ENCODE results near the gene TENM3.

The TENM3 gene

GRCh38 chr4:182846036-182846435, 602.8 kb downstream of the TENM3 start:
- Histone ChIP-seq H3K4me2 (ENCODE audit: insufficient read depth, low read length) (no peak overlapping the region), H2AFZ (ENCODE audit: low read depth, low read length) (no peak overlapping the region), H3K79me2 (ENCODE audit: insufficient read depth, low read length) (no peaks in the 10 kb centered on the region), H3K36me3 (ENCODE audit: insufficient read depth, low read length) (no peaks in the 10 kb centered on the region), H3K9ac (ENCODE audit: low read depth, low read length) (no peak overlapping the region), H3K4me3 (ENCODE audit: low read depth in 1 of 2, low read length in 2 of 2) (no peak overlapping the region), H3K9me3 (ENCODE audit: insufficient read depth, low read length, severe bottlenecking) (no peaks in the 10 kb centered on the region), H3K27ac (ENCODE audit: low read length) (no peak overlapping the region), H3K4me1 (ENCODE audit: insufficient read depth, low read length) (no peaks in the 10 kb centered on the region), H3K27me3 (ENCODE audit: insufficient read depth, low read length, poor library complexity) (no peaks in the 10 kb centered on the region), H4K20me1 (ENCODE audit: insufficient read depth, low read length) (no peaks in the 10 kb centered on the region)
- DNase-seq (no peak), ATAC-seq (ENCODE audit: insufficient read depth, low read depth) (no peak)
- TF ChIP-seq EZH2 (IDR thresholded peaks at IDR 0.05; ENCODE audit: borderline replicate concordance, low read depth, low read length, severe bottlenecking) = no peak
- TF ChIP-seq CTCF (IDR thresholded peaks at IDR 0.05; ENCODE audit: borderline replicate concordance, extremely low read depth, low read length, poor library complexity, severe bottlenecking) = no peak

DNA sequence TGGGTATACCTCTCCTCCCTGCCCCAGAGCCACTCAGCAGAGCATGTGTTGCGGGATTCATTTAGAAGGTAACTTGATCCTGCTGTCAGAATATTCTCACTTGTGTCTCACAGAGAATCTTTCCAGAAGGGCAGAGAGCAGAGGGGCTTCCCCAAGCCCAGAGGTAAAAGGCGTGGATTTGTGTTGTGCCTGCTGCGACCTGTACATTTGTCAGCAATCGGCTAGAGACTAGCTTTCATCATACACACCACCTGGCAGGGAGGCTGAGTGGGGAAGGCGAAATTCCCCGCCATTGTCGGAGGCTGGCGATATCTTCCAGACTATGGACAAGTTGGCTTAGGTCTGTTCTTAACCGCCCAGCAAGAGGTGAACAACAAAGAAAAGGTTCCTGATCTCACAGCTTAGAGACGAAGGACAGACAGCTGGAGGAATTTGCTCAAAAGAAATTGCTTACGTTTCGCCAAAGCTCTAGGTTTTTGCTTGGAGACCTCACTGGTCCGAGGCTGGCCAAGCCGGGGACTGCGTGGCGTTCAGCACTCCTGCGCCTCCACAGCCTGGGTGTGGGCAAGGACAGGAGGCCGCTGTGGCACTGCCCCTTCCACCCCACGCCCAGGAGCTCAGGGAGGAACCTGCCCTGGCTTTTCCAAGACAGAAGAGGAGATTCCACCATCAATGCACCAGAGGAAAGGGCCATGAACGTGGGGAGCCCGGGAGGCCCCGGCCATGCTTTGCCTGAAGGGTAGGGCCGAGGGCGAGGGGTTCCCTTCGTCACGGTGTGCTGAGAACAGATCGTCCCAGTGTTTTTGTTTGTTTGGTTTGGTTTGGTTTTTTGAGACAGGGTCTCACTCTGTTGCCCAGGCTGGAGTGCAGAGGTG, 604.6 kb downstream of the TENM3 start:
- ATAC-seq (ENCODE audit: insufficient read depth, low read depth) (no peak), DNase-seq (no peak)
- no peak for TF ChIP-seq CTCF (IDR thresholded peaks at IDR 0.05; ENCODE audit: borderline replicate concordance, extremely low read depth, low read length, poor library complexity, severe bottlenecking)
- Histone ChIP-seq H3K36me3 (ENCODE audit: insufficient read depth, low read length) (no peaks in the 10 kb centered on the region), H3K27me3 (ENCODE audit: insufficient read depth, low read length, poor library complexity) (no peaks in the 10 kb centered on the region), H3K9ac (ENCODE audit: low read depth, low read length) (no peak overlapping the region), H3K27ac (ENCODE audit: low read length) (no peak overlapping the region), H3K9me3 (ENCODE audit: insufficient read depth, low read length, severe bottlenecking) (no peaks in the 10 kb centered on the region), H2AFZ (ENCODE audit: low read depth, low read length) (no peak overlapping the region), H3K4me2 (ENCODE audit: insufficient read depth, low read length) (no peak overlapping the region), H3K4me1 (ENCODE audit: insufficient read depth, low read length) (no peaks in the 10 kb centered on the region), H3K4me3 (ENCODE audit: low read depth in 1 of 2, low read length in 2 of 2) (no peak overlapping the region), H3K79me2 (ENCODE audit: insufficient read depth, low read length) (no peaks in the 10 kb centered on the region), H4K20me1 (ENCODE audit: insufficient read depth, low read length) (no peaks in the 10 kb centered on the region)

GRCh38 chr4:182848685-182849084, 605.5 kb downstream of the TENM3 start:
- no peak overlapping the region for H2AFZ ChIP-seq (ENCODE audit: low read depth, low read length)
- no peaks in the 10 kb centered on the region for H4K20me1 ChIP-seq (ENCODE audit: insufficient read depth, low read length)
- H3K27me3 ChIP-seq (ENCODE audit: insufficient read depth, low read length, poor library complexity) = no peaks in the 10 kb centered on the region
- ATAC-seq (ENCODE audit: insufficient read depth, low read depth) = no peak
- no peaks in the 10 kb centered on the region for H3K36me3 ChIP-seq (ENCODE audit: insufficient read depth, low read length)
- DNase-seq = no peak
- H3K27ac ChIP-seq (ENCODE audit: low read length) = no peak overlapping the region
- no peaks in the 10 kb centered on the region for H3K9me3 ChIP-seq (ENCODE audit: insufficient read depth, low read length, severe bottlenecking)
- no peak overlapping the region for H3K4me3 ChIP-seq (ENCODE audit: low read depth in 1 of 2, low read length in 2 of 2)
- H3K4me2 ChIP-seq (ENCODE audit: insufficient read depth, low read length) = no peak overlapping the region
- no peaks in the 10 kb centered on the region for H3K4me1 ChIP-seq (ENCODE audit: insufficient read depth, low read length)
- no peaks in the 10 kb centered on the region for H3K79me2 ChIP-seq (ENCODE audit: insufficient read depth, low read length)
- no peak for TF ChIP-seq CTCF (IDR thresholded peaks at IDR 0.05; ENCODE audit: borderline replicate concordance, extremely low read depth, low read length, poor library complexity, severe bottlenecking)
- no peak for TF ChIP-seq EZH2 (IDR thresholded peaks at IDR 0.05; ENCODE audit: borderline replicate concordance, low read depth, low read length, severe bottlenecking)
- no peak overlapping the region for H3K9ac ChIP-seq (ENCODE audit: low read depth, low read length)
